Sigmoid colon (tissue), 7 donors: ENCODE results near the gene TSHZ1. TPM values are rescaled to one million over a fixed set of nuclear protein-coding genes. Genes with fewer than 3 reads are reported as not detected.

Experiments used
- polyA plus RNA-seq, 3 donors: library from polyadenylated mRNA; stranded (reverse); fragments of 200-250 nt; gene quantifications; one replicate each; pipeline ENCODE4 v1.2.3, GENCODE V29; 2013
- total RNA-seq, 4 donors: library from RNA; depleted of rRNA; stranded (reverse); fragments of >200 nt; gene quantifications; one replicate each; pipeline ENCODE4 v1.1.0, GENCODE V29; 2016
- donor health status: healthy with polysubstance abuse.
- donor health status: Bipolar disorder and iron deficiency.
- donor health status: healthy.

The TSHZ1 gene
- total and polyA plus RNA-seq, 7 donors, result 7.8 to 29.4 (median 23.0) TPM

Other genes starting within 250 kb of the TSHZ1 start
- 10 to 100 TPM; 24.3 to 33.8 (median 25.4) TPM for gene PTGR3, start 1.7 kb upstream of the TSHZ1 start, total RNA-seq
- 10 to 100 TPM; 22.7 to 31.8 (median 29.4) TPM for gene PTGR3, start 1.7 kb upstream of the TSHZ1 start, polyA plus RNA-seq
- not detected for gene SMIM21, start 216.9 kb downstream of the TSHZ1 start, total RNA-seq
- under 1 TPM in 1 of 3 donors, not detected in 2; 0.60 TPM for gene SMIM21, start 216.9 kb downstream of the TSHZ1 start, polyA plus RNA-seq